ENCODE measurements around the gene ZNF217. TPM values are rescaled to one million over a fixed set of nuclear protein-coding genes. Genes with fewer than 3 reads are reported as not detected.
A peak's percentile ranks its signal among the peaks of the same experiment; 100 is the strongest.

Gene ZNF217
- total RNA-seq, 2 donors from 2014 or later: 17.4 to 27.7 TPM

DNA sequence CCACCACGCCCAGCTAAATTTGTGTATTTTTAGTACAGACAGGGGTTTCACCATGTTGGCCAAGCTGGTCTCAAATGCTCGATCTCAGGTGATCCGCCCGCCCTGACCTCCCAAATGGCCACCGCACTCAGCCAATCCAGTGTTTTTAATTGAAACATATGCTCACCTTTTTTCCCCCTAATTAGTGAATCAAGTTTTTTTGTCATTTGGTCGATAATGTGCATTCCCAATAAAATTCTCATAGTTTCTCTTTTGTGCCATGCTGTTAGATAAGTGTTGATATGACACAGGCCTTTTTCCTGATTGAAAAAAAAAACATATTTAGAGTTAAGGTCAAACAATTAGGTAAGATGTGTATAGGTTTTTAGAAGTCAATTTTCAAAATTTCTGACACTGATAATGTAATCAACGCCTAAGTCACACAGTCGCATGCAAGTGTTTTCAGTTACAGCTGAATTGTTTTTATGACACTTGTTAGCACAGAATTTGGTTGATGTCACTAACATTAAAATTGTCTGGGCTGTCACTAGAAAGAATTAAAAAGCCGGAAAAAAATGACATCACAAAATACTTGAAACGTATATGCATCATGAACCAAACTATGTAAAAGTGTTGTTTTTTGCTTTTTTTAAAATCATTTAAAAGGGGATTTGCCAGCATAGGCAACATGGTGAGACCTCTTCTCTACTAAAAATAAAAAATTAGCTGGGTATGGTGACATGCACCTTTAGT, 21.9 kb downstream of the ZNF217 start:
- peaks cover 12 to 36% of the 10 kb centered on the region in 2 donors for H3K36me3 ChIP-seq (replicated peaks in 1 of 2; ENCODE audit: insufficient read depth in 1 of 2, low read depth in 2 of 2)
- H3K4me1 ChIP-seq: peaks cover 14% of the 10 kb centered on the region
- no peaks in the 10 kb centered on the region for H3K9me3 ChIP-seq
- WGBS, 2 donors: 92 to 94% methylated on average over 10 of the region's 10 CpGs
- H3K27ac ChIP-seq: no peak overlapping the region
- intact Hi-C loops (cut with DNase I): loop anchor here (10.0 kb wide), 1 partner anchor 493 kb away; no protein-coding TSS in a partner anchor
- DNase-seq (no peak), ATAC-seq (no peak)
- TF ChIP-seq, protein P1, sequence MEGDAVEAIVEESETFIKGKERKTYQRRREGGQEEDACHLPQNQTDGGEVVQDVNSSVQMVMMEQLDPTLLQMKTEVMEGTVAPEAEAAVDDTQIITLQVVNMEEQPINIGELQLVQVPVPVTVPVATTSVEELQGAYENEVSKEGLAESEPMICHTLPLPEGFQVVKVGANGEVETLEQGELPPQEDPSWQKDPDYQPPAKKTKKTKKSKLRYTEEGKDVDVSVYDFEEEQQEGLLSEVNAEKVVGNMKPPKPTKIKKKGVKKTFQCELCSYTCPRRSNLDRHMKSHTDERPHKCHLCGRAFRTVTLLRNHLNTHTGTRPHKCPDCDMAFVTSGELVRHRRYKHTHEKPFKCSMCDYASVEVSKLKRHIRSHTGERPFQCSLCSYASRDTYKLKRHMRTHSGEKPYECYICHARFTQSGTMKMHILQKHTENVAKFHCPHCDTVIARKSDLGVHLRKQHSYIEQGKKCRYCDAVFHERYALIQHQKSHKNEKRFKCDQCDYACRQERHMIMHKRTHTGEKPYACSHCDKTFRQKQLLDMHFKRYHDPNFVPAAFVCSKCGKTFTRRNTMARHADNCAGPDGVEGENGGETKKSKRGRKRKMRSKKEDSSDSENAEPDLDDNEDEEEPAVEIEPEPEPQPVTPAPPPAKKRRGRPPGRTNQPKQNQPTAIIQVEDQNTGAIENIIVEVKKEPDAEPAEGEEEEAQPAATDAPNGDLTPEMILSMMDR (IDR thresholded peaks at IDR 0.05): no peak
- TF ChIP-seq POLR2A (IDR thresholded peaks at IDR 0.05): no peak
- no peak overlapping the region for H3K4me3 ChIP-seq
- no peaks in the 10 kb centered on the region for H3K27me3 ChIP-seq

DNA sequence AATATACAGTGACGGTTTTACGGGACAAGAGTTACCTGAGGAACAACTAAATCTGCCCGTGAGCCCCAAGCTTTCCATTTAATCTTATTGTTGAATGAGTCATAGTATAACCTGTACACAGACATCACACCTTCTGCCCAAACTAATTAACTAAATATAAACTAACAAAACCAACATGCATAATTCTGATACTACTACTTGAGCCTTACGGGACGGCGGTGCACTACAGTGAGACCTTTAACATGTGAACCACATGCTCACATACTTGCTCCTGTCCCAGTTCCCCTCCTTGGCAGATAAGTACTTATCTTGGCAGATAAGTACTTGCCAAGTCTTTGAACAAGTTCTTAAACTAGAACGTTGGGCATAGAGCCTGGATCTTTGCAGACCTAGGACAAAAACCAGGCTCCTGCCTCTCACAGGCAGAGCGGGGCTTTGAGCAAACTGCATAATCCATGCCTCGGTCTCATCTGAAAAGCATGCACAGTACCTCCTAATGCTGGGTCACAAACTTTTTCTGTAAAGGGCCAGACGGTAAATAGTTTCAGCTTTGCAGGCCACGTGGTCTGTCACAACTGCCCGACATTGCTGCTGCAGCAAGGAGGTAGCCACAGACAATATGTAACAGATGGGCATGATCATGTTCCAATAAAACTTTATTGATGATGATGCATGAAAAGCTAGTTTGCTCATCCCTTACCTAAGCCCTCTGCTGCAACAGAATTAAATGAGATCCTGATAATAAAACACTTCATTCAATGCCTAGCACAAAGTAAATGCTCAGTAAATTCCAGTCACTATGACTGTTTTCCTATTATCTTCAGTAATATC, 23.0 kb downstream of the ZNF217 start:
- DNase-seq (peak; percentile 27 to 64 (median 48)), ATAC-seq (peak; percentile 77)
- Histone ChIP-seq H3K27ac (peak overlapping the region in 2 of 4 donors; percentile 14 to 19), H3K27me3 (no peaks in the 10 kb centered on the region), H3K9me3 (no peaks in the 10 kb centered on the region), H3K4me1 (peaks cover 14% of the 10 kb centered on the region), H3K4me3 (no peak overlapping the region), H3K36me3 (replicated peaks in 1 of 2; ENCODE audit: insufficient read depth in 1 of 2, low read depth in 2 of 2) (peaks cover 12 to 35% of the 10 kb centered on the region in 2 donors)
- TF ChIP-seq, protein P1 (IDR thresholded peaks at IDR 0.05): no peak
- intact Hi-C loops (cut with DNase I): loop anchor here (10.0 kb wide), 1 partner anchor 494 kb away; no protein-coding TSS in a partner anchor
- WGBS, 2 donors: 48 to 50% methylated on average over 8 to 12 of the region's 12 CpGs

GRCh38 chr20:53569606-53570307, 23.9 kb downstream of the ZNF217 start:
- Histone ChIP-seq H3K4me1 (peaks cover 14% of the 10 kb centered on the region), H3K27me3 (no peaks in the 10 kb centered on the region), H3K9me3 (no peaks in the 10 kb centered on the region), H3K4me3 (no peak overlapping the region), H3K36me3 (replicated peaks in 1 of 2; ENCODE audit: insufficient read depth in 1 of 2, low read depth in 2 of 2) (peaks cover 6 to 28% of the 10 kb centered on the region in 2 donors), H3K27ac (no peak overlapping the region)
- WGBS, 2 donors: 90 to 96% methylated on average over 7 of the region's 7 CpGs
- no peak for DNase-seq
- no peak for TF ChIP-seq POLR2A (IDR thresholded peaks at IDR 0.05)
- TF ChIP-seq, protein P1 (IDR thresholded peaks at IDR 0.05): no peak
- no peak for ATAC-seq
- intact Hi-C loops (cut with DNase I): loop anchor here (10.0 kb wide), 1 partner anchor 495 kb away; no protein-coding TSS in a partner anchor

- no peak for ATAC-seq
- TF ChIP-seq POLR2A (IDR thresholded peaks at IDR 0.05): no peak
- Histone ChIP-seq H3K4me3 (no peak overlapping the region), H3K27me3 (no peaks in the 10 kb centered on the region), H3K36me3 (replicated peaks in 1 of 2; ENCODE audit: insufficient read depth in 1 of 2, low read depth in 2 of 2) (peaks cover 1 to 28% of the 10 kb centered on the region in 2 donors), H3K4me1 (peaks cover 14% of the 10 kb centered on the region), H3K9me3 (no peaks in the 10 kb centered on the region), H3K27ac (no peak overlapping the region)
- WGBS, 2 donors: 95 to 97% methylated on average over 2 of the region's 2 CpGs
- intact Hi-C loops (cut with DNase I): no loop called here
- no peak for DNase-seq
Observed at GRCh38 chr20:53569005-53569404, 24.6 kb downstream of the ZNF217 start.

- Histone ChIP-seq H3K4me3 (no peak overlapping the region), H3K27me3 (no peaks in the 10 kb centered on the region), H3K9me3 (no peaks in the 10 kb centered on the region), H3K27ac (no peak overlapping the region), H3K4me1 (peaks cover 14% of the 10 kb centered on the region), H3K36me3 (replicated peaks in 1 of 2; ENCODE audit: insufficient read depth in 1 of 2, low read depth in 2 of 2) (peaks cover 0 to 24% of the 10 kb centered on the region in 2 donors)
- WGBS, 2 donors: 89 to 91% methylated on average over 8 of the region's 8 CpGs
- ATAC-seq (no peak), DNase-seq (no peak)
- intact Hi-C loops (cut with DNase I): no loop called here
- TF ChIP-seq, protein P1 (IDR thresholded peaks at IDR 0.05): no peak
- no peak for TF ChIP-seq POLR2A (IDR thresholded peaks at IDR 0.05)
Observed at GRCh38 chr20:53568351-53568750, 25.3 kb downstream of the ZNF217 start.

Measured in body of pancreas (tissue), 4 donors.